Gastrocnemius medialis (tissue), 4 donors: ENCODE measurements around the gene ATG7. TPM values are rescaled to one million over a fixed set of nuclear protein-coding genes. Genes with fewer than 3 reads are reported as not detected.

Experiments
- ATAC-seq, 2 donors: fragments of 150-250 bp; one replicate each; pipeline ENCODE4 v1.9.1; 2016
- DNase-seq, 2 donors: peaks; one replicate each; pipeline ENCODE4 v3.0.0-alpha.2; 2019
- H3K27ac ChIP-seq, 4 donors: fragments of 200-600 bp; sonication (generic); 1 replicate in 1 of 4; 2 replicates in 3 of 4; pipeline ENCODE4 v1.5.1; 2016 to 2018; ENCODE audit warnings: mild to moderate bottlenecking in 2 of 4, moderate library complexity in 1 of 4
- H3K27me3 ChIP-seq, 3 donors: fragments of 200-600 bp; sonication (generic) in 2 of 3; 1 replicate in 1 of 3; 2 replicates in 2 of 3; pipeline versions ENCODE4 v1.5.1 to v1.6.0; 2016 to 2019; ENCODE audit warnings: mild to moderate bottlenecking in 1 of 3, moderate library complexity in 1 of 3
- H3K36me3 ChIP-seq, 2 donors: fragments of 200-600 bp; sonication (generic) in 1 of 2; one replicate each; pipeline ENCODE4 v1.5.1; 2017 to 2018
- H3K4me1 ChIP-seq, 2 donors: fragments of 200-600 bp; sonication (generic) in 1 of 2; one replicate each; pipeline ENCODE4 v1.5.1; 2016 to 2017; ENCODE audit warnings: mild to moderate bottlenecking in 2 of 2
- H3K4me3 ChIP-seq, 4 donors: fragments of 200-600 bp; sonication (generic) in 3 of 4; 1 replicate in 1 of 4; 2 replicates in 3 of 4; pipeline ENCODE4 v1.5.1; 2016 to 2019; ENCODE audit warnings: mild to moderate bottlenecking in 2 of 4
- H3K9me3 ChIP-seq, 3 donors: fragments of 200-600 bp; sonication (generic) in 2 of 3; 1 replicate in 1 of 3; 2 replicates in 2 of 3; pipeline ENCODE4 v1.5.1; 2016 to 2019
- CTCF ChIP-seq, 5 experiments: fragments of 450-650 bp in 3 of 5; fragments of 200-600 bp in 2 of 5; sonication (generic) in 2 of 5; IDR thresholded peaks in 4 of 5; conservative IDR thresholded peaks in 1 of 5; 1 replicate in 4 of 5; 2 replicates in 1 of 5; pipeline ENCODE4 v1.5.1; 2016 to 2019; ENCODE audit warnings: antibody characterized with exemption in 5 of 5, mild to moderate bottlenecking in 3 of 5, moderate library complexity in 3 of 5
- POLR2A ChIP-seq, 2 donors: fragments of 450-650 bp; IDR thresholded peaks; one replicate each; pipeline ENCODE4 v1.6.1; 2017; ENCODE audit warnings: antibody characterized with exemption in 2 of 2, mild to moderate bottlenecking in 2 of 2, moderate library complexity in 2 of 2
- in situ Hi-C, 4 donors: fragments of 200-750 bp; cut with MboI; loops; one replicate each; pipeline versions ENCODE4 v1.15.0 to v1.8.0; 2017; ENCODE audit warnings: low sequenced_read_pairs in 4 of 4
- intact Hi-C: fragments of 100-400 bp; cut with DNase I; formaldehyde crosslinking; loops from one replicate; pipeline ENCODE4 v1.15.1; 2023; ENCODE audit warnings: low total_unique reads
- total RNA-seq, 4 donors: library from RNA; depleted of rRNA; stranded (reverse); fragments of >200 nt; gene quantifications; one replicate each; pipeline versions ENCODE4 v1.1.0 to v1.2.3, GENCODE V29; 2016

ATG7 gene
- total RNA-seq, 4 donors from 2014 or later, result 13.5 to 29.2 (median 15.0) TPM

- DNase-seq (no peak), ATAC-seq (no peak)
- TF ChIP-seq CTCF (IDR thresholded peaks at IDR 0.05 in 4 of 5, conservative IDR thresholded peaks at IDR 0.05 in 1 of 5) (no peak), POLR2A (IDR thresholded peaks at IDR 0.05) (no peak)
- Histone ChIP-seq H3K27ac (peak overlapping the region; percentile 76 to 92 (median 87)), H3K4me3 (no peak overlapping the region), H3K27me3 (no peaks in the 10 kb centered on the region), H3K4me1 (peaks cover 27 to 28% of the 10 kb centered on the region in 2 donors), H3K9me3 (no peaks in the 10 kb centered on the region), H3K36me3 (no peaks in the 10 kb centered on the region)
- in situ Hi-C loops (loop anchor here in 1 of 4 donors (25.0 kb wide), 1 partner anchor 120 kb away; no protein-coding TSS in a partner anchor), intact Hi-C loops (loop anchor here (2.0 to 5.0 kb wide), 2 partner anchors 40 to 135 kb away; partner anchors contain the start of gene VGLL4)
Observed at GRCh38 chr3:11507719-11508118, 235.5 kb downstream of the ATG7 start.

GRCh38 chr3:11508346-11509172 is 236.4 kb downstream of the ATG7 start:
- no peak for ATAC-seq

GRCh38 chr3:11509173-11510000 is 237.2 kb downstream of the ATG7 start:
- no peaks in the 10 kb centered on the region for H3K36me3 ChIP-seq
- H3K9me3 ChIP-seq, result no peaks in the 10 kb centered on the region
- H3K4me1 ChIP-seq, result peaks cover 28 to 31% of the 10 kb centered on the region in 2 donors
- ATAC-seq (peak; percentile 86 to 89), DNase-seq (peak; percentile 32 to 59)
- intact Hi-C loops (loop anchor here (2.0 to 5.0 kb wide), 2 partner anchors 42 to 133 kb away; partner anchors contain the start of gene VGLL4), in situ Hi-C loops (loop anchor here in 1 of 4 donors (25.0 kb wide), 1 partner anchor 122 kb away; no protein-coding TSS in a partner anchor)
- H3K27ac ChIP-seq, result peak overlapping the region; percentile 76 to 92 (median 87)
- no peaks in the 10 kb centered on the region for H3K27me3 ChIP-seq
- peak in 2 of 5 experiments; percentile 10 to 23 for TF ChIP-seq CTCF (IDR thresholded peaks at IDR 0.05 in 4 of 5, conservative IDR thresholded peaks at IDR 0.05 in 1 of 5)
- TF ChIP-seq POLR2A (IDR thresholded peaks at IDR 0.05), result no peak
- peak overlapping the region in 2 of 4 donors; percentile 0 to 15 for H3K4me3 ChIP-seq

More at GRCh38 chr3:11508346-11509172, 236.4 kb downstream of the ATG7 start:
- Histone ChIP-seq H3K9me3 (no peaks in the 10 kb centered on the region), H3K27me3 (no peaks in the 10 kb centered on the region), H3K36me3 (no peaks in the 10 kb centered on the region), H3K4me3 (peak overlapping the region in 1 of 4 donors; percentile 15), H3K27ac (peak overlapping the region; percentile 76 to 92 (median 87)), H3K4me1 (peaks cover 28 to 31% of the 10 kb centered on the region in 2 donors)
- DNase-seq, result no peak
- intact Hi-C loops, result loop anchor here (2.0 to 5.0 kb wide), 2 partner anchors 41 to 134 kb away; partner anchors contain the start of gene VGLL4
- TF ChIP-seq CTCF (IDR thresholded peaks at IDR 0.05 in 4 of 5, conservative IDR thresholded peaks at IDR 0.05 in 1 of 5), result no peak
- no peak for TF ChIP-seq POLR2A (IDR thresholded peaks at IDR 0.05)
- in situ Hi-C loops, result loop anchor here in 1 of 4 donors (25.0 kb wide), 1 partner anchor 121 kb away; no protein-coding TSS in a partner anchor

GRCh38 chr3:11510001-11510340 is 237.8 kb downstream of the ATG7 start:
- Histone ChIP-seq H3K4me1 (peaks cover 31 to 32% of the 10 kb centered on the region in 2 donors), H3K27me3 (no peaks in the 10 kb centered on the region), H3K27ac (peak overlapping the region; percentile 76 to 92 (median 87)), H3K9me3 (no peaks in the 10 kb centered on the region), H3K4me3 (peak overlapping the region in 2 of 4 donors; percentile 0 to 15), H3K36me3 (no peaks in the 10 kb centered on the region)
- ATAC-seq (peak; percentile 68 to 71), DNase-seq (peak; percentile 60 to 78)
- in situ Hi-C loops (loop anchor here in 1 of 4 donors (25.0 kb wide), 1 partner anchor 123 kb away; no protein-coding TSS in a partner anchor), intact Hi-C loops (loop anchor here (5.0 kb wide), 1 partner anchor 128 kb away; no protein-coding TSS in a partner anchor)
- TF ChIP-seq CTCF (IDR thresholded peaks at IDR 0.05 in 4 of 5, conservative IDR thresholded peaks at IDR 0.05 in 1 of 5) (no peak), POLR2A (IDR thresholded peaks at IDR 0.05) (no peak)
